H1 (cell line): ENCODE measurements around the gene DDAH2. TPM values are rescaled to one million over a fixed set of nuclear protein-coding genes. Genes with fewer than 3 reads are reported as not detected.

ENCODE experiments used
- ASH2L ChIP-seq: fragments of 200-600, 300-600 bp; sonication (generic); IDR thresholded peaks from one replicate; pipeline ENCODE4 v1.7.1; 2017; ENCODE audit warnings: low read length
- BRCA1 ChIP-seq: IDR thresholded peaks from 2 replicates; pipeline ENCODE4 v1.6.1; 2012; ENCODE audit warnings: low read depth, low read length, improper control_type of control experiment
- CBX5 ChIP-seq: fragments of 300-800, 300-1000 bp; sonication (generic); IDR thresholded peaks from 2 replicates; pipeline ENCODE4 v1.7.1; 2016; ENCODE audit warnings: antibody characterized with exemption, low read length, low read depth
- CTBP2 ChIP-seq: IDR thresholded peaks from 2 replicates; pipeline ENCODE4 v1.7.0; 2011; ENCODE audit warnings: borderline replicate concordance, mild to moderate bottlenecking, moderate library complexity, mixed read lengths, low read length; ENCODE audit not compliant: insufficient read depth, insufficient read length
- EZH2 ChIP-seq: fragments of 200-600 bp; sonication (generic); IDR thresholded peaks from 2 replicates; pipeline ENCODE4 v1.7.1; 2012; ENCODE audit warnings: low read depth, mild to moderate bottlenecking, moderate library complexity, low read length, inconsistent platforms; ENCODE audit not compliant: severe bottlenecking
- RAD21 ChIP-seq, 2 experiments: IDR thresholded peaks in 1 of 2; conservative IDR thresholded peaks in 1 of 2; 2 replicates each; pipeline ENCODE4 v1.6.1; 2011; ENCODE audit warnings: low read depth in 2 of 2, low read length in 2 of 2, improper control_type of control experiment in 1 of 2, inconsistent platforms in 1 of 2, mild to moderate bottlenecking in 1 of 2, moderate library complexity in 1 of 2
- TBP ChIP-seq: IDR thresholded peaks from 2 replicates; pipeline ENCODE4 v1.6.1; 2011; ENCODE audit warnings: low read depth, low read length, improper control_type of control experiment
- TCF12 ChIP-seq: IDR thresholded peaks from 2 replicates; pipeline ENCODE4 v1.6.1; 2011; ENCODE audit warnings: low read depth, mild to moderate bottlenecking, low read length
- TEAD4 ChIP-seq: IDR thresholded peaks from 2 replicates; pipeline ENCODE4 v1.6.1; 2012; ENCODE audit warnings: low read depth, low read length, inconsistent platforms, mixed read lengths
- YY1 ChIP-seq: IDR thresholded peaks from 2 replicates; pipeline ENCODE4 v1.6.1; 2011; ENCODE audit warnings: low read depth, mild to moderate bottlenecking, low read length
- polyA plus RNA-seq, 7 experiments: library from polyadenylated mRNA; depleted of rRNA in 3 of 7; stranded (reverse) in 5 of 7; unstranded in 2 of 7; fragments of >200 nt in 5 of 7; fragments of 200-250 nt in 2 of 7; gene quantifications; 1 replicate in 5 of 7; 2 replicates in 1 of 7; 4 replicates in 1 of 7; pipeline versions ENCODE4 v1.2.1 to v1.2.3, GENCODE V29; 2011 to 2013; ENCODE audit warnings: missing spikeins in 2 of 7, mixed read lengths in 2 of 7
- total RNA-seq: library from RNA; stranded (reverse); fragmentation: NEBNext Ultra II Directional; extraction: Animal tissue kit (Norgen Biotek cat#: 25700); gene quantifications from 2 replicates; pipeline ENCODE4 v1.2.1, GENCODE V29; 2021
- TF ChIP-seq, protein P1 (sequence below): fragments of 300-600 bp; sonication (generic); IDR thresholded peaks from 2 replicates; pipeline ENCODE4 v1.7.1; 2012; ENCODE audit warnings: low read length, moderate library complexity, mild to moderate bottlenecking, inconsistent platforms; ENCODE audit not compliant: insufficient replicate concordance

DDAH2 gene
- total and polyA plus RNA-seq, 2 of the 8 experiments (the other 6 are each of a cell fraction or from before 2014, with no cell fraction given) = 53.3 to 73.5 TPM

DNA sequence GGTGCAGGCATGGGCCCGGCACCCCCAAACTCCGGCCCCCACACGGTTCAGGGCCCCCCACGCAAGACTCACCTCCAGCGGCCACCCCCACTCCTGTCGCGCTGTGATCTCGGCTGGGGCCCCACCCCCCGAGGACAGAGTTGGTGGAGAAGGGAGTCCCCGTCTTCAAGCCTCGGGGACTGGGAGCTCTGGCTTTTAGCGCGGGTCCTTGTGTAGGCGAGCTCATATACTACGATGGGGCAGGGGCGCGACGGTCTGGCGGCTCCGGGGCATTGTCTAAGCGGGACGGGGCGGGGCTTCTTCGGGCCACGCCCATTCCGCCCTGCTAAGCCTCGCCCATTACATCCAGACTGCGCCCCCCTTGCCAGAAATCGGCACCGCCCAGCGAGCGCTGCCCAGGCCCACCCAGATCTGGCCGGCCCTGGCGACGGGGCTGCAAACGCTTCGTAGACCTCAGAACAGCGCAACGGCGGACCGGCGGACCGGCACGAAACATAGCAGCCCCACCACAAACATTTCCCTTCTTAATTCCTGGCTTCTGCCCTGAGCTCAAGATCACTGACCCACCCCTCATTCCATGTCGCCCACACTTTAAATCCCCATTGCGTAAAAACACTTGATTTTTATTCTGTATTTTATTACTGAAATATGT, 1.0 kb upstream of the DDAH2 start (continued):
- TF ChIP-seq EZH2 (no peak), TCF12 (no peak), TEAD4 (no peak), CTBP2 (no peak), ASH2L (peak; percentile 83), YY1 (no peak), CBX5 (no peak), BRCA1 (no peak), TBP (peak; percentile 49), RAD21 (IDR thresholded peaks at IDR 0.05 in 1 of 2, conservative IDR thresholded peaks at IDR 0.05 in 1 of 2; ENCODE audit: low read depth in 2 of 2, low read length in 2 of 2) (no peak)
- TF ChIP-seq, protein P1, sequence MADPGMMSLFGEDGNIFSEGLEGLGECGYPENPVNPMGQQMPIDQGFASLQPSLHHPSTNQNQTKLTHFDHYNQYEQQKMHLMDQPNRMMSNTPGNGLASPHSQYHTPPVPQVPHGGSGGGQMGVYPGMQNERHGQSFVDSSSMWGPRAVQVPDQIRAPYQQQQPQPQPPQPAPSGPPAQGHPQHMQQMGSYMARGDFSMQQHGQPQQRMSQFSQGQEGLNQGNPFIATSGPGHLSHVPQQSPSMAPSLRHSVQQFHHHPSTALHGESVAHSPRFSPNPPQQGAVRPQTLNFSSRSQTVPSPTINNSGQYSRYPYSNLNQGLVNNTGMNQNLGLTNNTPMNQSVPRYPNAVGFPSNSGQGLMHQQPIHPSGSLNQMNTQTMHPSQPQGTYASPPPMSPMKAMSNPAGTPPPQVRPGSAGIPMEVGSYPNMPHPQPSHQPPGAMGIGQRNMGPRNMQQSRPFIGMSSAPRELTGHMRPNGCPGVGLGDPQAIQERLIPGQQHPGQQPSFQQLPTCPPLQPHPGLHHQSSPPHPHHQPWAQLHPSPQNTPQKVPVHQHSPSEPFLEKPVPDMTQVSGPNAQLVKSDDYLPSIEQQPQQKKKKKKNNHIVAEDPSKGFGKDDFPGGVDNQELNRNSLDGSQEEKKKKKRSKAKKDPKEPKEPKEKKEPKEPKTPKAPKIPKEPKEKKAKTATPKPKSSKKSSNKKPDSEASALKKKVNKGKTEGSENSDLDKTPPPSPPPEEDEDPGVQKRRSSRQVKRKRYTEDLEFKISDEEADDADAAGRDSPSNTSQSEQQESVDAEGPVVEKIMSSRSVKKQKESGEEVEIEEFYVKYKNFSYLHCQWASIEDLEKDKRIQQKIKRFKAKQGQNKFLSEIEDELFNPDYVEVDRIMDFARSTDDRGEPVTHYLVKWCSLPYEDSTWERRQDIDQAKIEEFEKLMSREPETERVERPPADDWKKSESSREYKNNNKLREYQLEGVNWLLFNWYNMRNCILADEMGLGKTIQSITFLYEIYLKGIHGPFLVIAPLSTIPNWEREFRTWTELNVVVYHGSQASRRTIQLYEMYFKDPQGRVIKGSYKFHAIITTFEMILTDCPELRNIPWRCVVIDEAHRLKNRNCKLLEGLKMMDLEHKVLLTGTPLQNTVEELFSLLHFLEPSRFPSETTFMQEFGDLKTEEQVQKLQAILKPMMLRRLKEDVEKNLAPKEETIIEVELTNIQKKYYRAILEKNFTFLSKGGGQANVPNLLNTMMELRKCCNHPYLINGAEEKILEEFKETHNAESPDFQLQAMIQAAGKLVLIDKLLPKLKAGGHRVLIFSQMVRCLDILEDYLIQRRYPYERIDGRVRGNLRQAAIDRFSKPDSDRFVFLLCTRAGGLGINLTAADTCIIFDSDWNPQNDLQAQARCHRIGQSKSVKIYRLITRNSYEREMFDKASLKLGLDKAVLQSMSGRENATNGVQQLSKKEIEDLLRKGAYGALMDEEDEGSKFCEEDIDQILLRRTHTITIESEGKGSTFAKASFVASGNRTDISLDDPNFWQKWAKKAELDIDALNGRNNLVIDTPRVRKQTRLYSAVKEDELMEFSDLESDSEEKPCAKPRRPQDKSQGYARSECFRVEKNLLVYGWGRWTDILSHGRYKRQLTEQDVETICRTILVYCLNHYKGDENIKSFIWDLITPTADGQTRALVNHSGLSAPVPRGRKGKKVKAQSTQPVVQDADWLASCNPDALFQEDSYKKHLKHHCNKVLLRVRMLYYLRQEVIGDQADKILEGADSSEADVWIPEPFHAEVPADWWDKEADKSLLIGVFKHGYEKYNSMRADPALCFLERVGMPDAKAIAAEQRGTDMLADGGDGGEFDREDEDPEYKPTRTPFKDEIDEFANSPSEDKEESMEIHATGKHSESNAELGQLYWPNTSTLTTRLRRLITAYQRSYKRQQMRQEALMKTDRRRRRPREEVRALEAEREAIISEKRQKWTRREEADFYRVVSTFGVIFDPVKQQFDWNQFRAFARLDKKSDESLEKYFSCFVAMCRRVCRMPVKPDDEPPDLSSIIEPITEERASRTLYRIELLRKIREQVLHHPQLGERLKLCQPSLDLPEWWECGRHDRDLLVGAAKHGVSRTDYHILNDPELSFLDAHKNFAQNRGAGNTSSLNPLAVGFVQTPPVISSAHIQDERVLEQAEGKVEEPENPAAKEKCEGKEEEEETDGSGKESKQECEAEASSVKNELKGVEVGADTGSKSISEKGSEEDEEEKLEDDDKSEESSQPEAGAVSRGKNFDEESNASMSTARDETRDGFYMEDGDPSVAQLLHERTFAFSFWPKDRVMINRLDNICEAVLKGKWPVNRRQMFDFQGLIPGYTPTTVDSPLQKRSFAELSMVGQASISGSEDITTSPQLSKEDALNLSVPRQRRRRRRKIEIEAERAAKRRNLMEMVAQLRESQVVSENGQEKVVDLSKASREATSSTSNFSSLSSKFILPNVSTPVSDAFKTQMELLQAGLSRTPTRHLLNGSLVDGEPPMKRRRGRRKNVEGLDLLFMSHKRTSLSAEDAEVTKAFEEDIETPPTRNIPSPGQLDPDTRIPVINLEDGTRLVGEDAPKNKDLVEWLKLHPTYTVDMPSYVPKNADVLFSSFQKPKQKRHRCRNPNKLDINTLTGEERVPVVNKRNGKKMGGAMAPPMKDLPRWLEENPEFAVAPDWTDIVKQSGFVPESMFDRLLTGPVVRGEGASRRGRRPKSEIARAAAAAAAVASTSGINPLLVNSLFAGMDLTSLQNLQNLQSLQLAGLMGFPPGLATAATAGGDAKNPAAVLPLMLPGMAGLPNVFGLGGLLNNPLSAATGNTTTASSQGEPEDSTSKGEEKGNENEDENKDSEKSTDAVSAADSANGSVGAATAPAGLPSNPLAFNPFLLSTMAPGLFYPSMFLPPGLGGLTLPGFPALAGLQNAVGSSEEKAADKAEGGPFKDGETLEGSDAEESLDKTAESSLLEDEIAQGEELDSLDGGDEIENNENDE = no peak
